ENCODE measurements around the gene TDRD10. TPM values are rescaled to one million over a fixed set of nuclear protein-coding genes. Genes with fewer than 3 reads are reported as not detected.

Gene TDRD10
- total and polyA plus RNA-seq, 7 donors = 0.50 to 2.3 (median 0.84) TPM

DNA sequence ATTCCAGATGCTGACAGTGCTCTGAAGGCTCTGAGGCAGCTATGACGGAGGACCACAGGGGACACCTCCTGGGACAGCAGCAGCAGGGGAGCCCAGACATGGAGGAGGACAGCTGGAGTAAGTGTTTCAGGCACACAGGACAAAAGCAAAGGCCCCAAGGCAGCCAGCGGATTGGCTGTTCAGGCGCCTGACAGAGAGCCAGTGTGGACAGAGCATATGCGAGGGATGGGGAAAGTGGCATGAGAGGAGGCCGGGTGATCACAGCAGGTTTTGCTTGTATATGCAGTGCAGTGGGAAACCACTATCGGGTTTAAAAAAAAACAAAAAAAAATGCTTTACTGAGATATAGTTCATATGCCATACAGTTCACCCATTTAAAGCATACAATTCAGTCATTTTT lies 84.6 kb downstream of the TDRD10 start:
- Histone ChIP-seq H3K4me1 (no peaks in the 10 kb centered on the region), H3K27ac (no peak overlapping the region), H3K36me3 (ENCODE audit: insufficient read depth in 1 of 2, low read depth in 1 of 2) (peaks cover 16 to 100% of the 10 kb centered on the region in 2 donors), H3K27me3 (ENCODE audit: insufficient read depth in 3 of 3, low read length in 2 of 3) (no peaks in the 10 kb centered on the region), H3K4me3 (no peak overlapping the region), H3K9me3 (no peaks in the 10 kb centered on the region)
- intact Hi-C loops (cut with DNase I) = loop anchor here in 1 of 2 donors (5.0 kb wide), 1 partner anchor 306 kb away; no protein-coding TSS in a partner anchor
- TF ChIP-seq, protein P1, sequence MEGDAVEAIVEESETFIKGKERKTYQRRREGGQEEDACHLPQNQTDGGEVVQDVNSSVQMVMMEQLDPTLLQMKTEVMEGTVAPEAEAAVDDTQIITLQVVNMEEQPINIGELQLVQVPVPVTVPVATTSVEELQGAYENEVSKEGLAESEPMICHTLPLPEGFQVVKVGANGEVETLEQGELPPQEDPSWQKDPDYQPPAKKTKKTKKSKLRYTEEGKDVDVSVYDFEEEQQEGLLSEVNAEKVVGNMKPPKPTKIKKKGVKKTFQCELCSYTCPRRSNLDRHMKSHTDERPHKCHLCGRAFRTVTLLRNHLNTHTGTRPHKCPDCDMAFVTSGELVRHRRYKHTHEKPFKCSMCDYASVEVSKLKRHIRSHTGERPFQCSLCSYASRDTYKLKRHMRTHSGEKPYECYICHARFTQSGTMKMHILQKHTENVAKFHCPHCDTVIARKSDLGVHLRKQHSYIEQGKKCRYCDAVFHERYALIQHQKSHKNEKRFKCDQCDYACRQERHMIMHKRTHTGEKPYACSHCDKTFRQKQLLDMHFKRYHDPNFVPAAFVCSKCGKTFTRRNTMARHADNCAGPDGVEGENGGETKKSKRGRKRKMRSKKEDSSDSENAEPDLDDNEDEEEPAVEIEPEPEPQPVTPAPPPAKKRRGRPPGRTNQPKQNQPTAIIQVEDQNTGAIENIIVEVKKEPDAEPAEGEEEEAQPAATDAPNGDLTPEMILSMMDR (IDR thresholded peaks at IDR 0.05) = no peak
- DNase-seq (no peak), ATAC-seq (no peak)
- WGBS, 3 donors = 90 to 93% (median 93%) methylated on average over 6 of the region's 6 CpGs

DNA sequence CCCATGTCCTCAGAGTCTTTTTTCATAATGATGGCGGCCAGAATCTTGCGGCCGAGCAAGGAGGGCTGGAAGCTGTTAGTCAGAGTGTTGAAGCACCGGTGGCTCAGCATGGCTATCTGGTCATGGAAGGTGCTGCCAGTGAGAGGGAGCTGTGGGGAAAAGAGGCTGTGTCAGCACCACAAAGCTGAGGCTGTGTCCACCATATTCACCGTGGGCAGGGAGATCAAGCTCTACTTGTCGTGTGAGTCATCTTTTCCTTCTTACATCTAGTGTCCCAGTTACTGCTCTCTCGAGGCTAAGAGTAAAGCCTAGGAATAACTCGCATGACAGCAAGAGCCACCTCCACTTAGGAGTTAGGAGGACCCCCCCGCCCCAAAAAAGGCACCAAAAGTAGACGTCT lies 87.8 kb downstream of the TDRD10 start:
- ATAC-seq = no peak
- Histone ChIP-seq H3K36me3 (ENCODE audit: insufficient read depth in 1 of 2, low read depth in 1 of 2) (peaks cover 14 to 98% of the 10 kb centered on the region in 2 donors), H3K27ac (no peak overlapping the region), H3K27me3 (ENCODE audit: insufficient read depth in 3 of 3, low read length in 2 of 3) (no peaks in the 10 kb centered on the region), H3K9me3 (no peaks in the 10 kb centered on the region), H3K4me1 (no peaks in the 10 kb centered on the region), H3K4me3 (no peak overlapping the region)
- intact Hi-C loops (cut with DNase I) = loop anchor here in 1 of 2 donors (5.0 kb wide), 1 partner anchor 303 kb away; no protein-coding TSS in a partner anchor
- TF ChIP-seq, protein P1 (IDR thresholded peaks at IDR 0.05) = no peak
- WGBS, 3 donors = 70 to 78% (median 78%) methylated on average over 10 of the region's 10 CpGs
- no peak for DNase-seq

DNA sequence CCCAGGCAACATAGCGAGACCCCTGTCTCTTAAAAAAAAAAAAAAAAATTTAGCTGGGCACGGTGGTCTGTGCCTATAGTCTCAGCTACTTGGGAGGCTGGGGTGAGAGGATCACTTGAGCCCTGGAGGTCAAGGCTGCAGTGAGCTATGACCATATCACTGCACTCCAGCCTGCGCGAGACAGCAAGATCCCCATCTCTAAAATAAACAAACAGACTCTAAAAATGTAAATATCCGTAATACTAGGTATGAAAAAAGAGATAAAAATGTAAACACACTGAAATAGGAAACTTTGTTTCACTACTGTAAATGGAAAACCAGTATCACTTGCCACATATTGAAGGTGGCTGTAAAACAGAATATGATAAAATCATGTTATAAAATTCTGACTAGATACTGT lies 88.7 kb downstream of the TDRD10 start:
- no peaks in the 10 kb centered on the region for H3K9me3 ChIP-seq
- no peaks in the 10 kb centered on the region for H3K27me3 ChIP-seq (ENCODE audit: insufficient read depth in 3 of 3, low read length in 2 of 3)
- TF ChIP-seq, protein P1 (IDR thresholded peaks at IDR 0.05) = no peak
- intact Hi-C loops (cut with DNase I) = no loop called here
- peaks cover 9 to 98% of the 10 kb centered on the region in 2 donors for H3K36me3 ChIP-seq (ENCODE audit: insufficient read depth in 1 of 2, low read depth in 1 of 2)
- no peak for DNase-seq
- no peak overlapping the region for H3K4me3 ChIP-seq
- ATAC-seq = no peak
- no peak overlapping the region for H3K27ac ChIP-seq
- H3K4me1 ChIP-seq = no peaks in the 10 kb centered on the region
- 91 to 94% (median 93%) methylated on average over 5 of the region's 5 CpGs for WGBS, 3 donors

DNA sequence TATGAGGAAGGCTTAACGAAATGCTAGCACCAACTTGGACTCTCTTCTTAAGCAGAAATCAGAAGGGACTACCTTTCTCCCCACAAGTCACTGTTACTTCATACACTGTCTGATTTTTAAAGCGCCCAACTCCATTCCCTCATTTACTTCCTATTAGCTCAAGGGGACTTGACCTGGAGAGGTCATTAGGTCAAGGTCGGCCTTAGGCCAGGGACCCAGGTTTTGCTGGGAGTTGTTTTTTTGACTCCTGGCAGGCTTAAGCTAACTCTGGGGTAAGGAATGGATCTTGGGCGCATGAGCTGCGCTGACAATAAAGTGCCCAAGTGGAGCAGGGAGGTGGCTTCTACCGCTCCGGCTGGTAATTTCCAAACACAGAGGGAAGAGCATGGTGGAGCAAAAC lies 89.2 kb downstream of the TDRD10 start:
- ATAC-seq (no peak), DNase-seq (no peak)
- H3K4me3 ChIP-seq = no peak overlapping the region
- peaks cover 11 to 98% of the 10 kb centered on the region in 2 donors for H3K36me3 ChIP-seq (ENCODE audit: insufficient read depth in 1 of 2, low read depth in 1 of 2)
- no peaks in the 10 kb centered on the region for H3K27me3 ChIP-seq (ENCODE audit: insufficient read depth in 3 of 3, low read length in 2 of 3)
- H3K27ac ChIP-seq = no peak overlapping the region
- intact Hi-C loops (cut with DNase I) = no loop called here
- 94 to 95% (median 95%) methylated on average over 7 of the region's 7 CpGs for WGBS, 3 donors
- H3K4me1 ChIP-seq = no peaks in the 10 kb centered on the region
- no peaks in the 10 kb centered on the region for H3K9me3 ChIP-seq
- TF ChIP-seq, protein P1 (IDR thresholded peaks at IDR 0.05) = no peak

DNA sequence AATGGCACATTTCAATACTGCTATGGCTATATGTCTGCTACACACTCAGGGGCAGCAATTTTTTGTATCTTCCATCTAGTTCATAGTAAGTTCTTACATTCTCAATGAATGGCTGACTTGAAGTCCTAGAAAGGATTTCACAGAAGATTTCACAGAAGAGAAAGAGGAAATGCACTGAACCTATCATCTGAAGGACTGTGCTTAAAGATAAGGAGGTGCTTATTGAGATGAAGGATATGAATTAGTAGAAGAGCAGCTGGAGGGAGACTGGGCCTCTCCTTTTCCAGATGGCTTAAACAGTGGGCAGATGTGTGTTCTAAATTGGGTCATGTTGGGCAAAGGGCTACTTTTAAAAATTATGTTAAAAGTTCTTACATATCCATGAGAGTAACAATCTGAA lies 91.4 kb downstream of the TDRD10 start:
- no peaks in the 10 kb centered on the region for H3K27me3 ChIP-seq (ENCODE audit: insufficient read depth in 3 of 3, low read length in 2 of 3)
- peaks cover 19 to 98% of the 10 kb centered on the region in 2 donors for H3K36me3 ChIP-seq (ENCODE audit: insufficient read depth in 1 of 2, low read depth in 1 of 2)
- no peaks in the 10 kb centered on the region for H3K9me3 ChIP-seq
- no peak overlapping the region for H3K27ac ChIP-seq
- TF ChIP-seq, protein P1 (IDR thresholded peaks at IDR 0.05) = no peak
- ATAC-seq (no peak), DNase-seq (no peak)
- intact Hi-C loops (cut with DNase I) = loop anchor here in 1 of 2 donors (1.0 kb wide), 1 partner anchor 19 kb away; no protein-coding TSS in a partner anchor
- no peak overlapping the region for H3K4me3 ChIP-seq
- no peaks in the 10 kb centered on the region for H3K4me1 ChIP-seq

All from psoas muscle (tissue), 8 donors.